ENCODE measurements around the gene SWAP70.

SWAP70 gene

DNA sequence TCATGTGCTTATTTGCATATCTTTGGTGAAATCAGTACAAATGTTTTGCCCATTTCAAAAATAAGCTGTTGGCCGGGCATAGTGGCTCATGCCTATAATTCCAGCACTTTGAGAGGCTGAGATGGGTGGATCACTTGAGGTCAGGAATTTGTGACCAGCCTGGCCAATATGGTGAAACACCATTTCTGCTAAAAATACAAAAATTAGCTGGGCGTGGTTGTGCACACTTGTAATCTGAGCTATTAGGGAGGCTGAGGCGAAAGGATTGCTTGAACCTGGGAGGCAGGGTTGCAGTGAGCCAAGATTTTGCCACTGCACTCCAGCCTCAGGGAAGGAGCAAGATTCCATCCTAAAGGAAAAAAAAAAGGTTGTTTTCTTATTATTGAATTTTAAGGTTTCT, 136.0 kb downstream of the SWAP70 start:
- in situ Hi-C loops (cut with MboI; ENCODE audit: low sequenced_read_pairs) = no loop called here

DNA sequence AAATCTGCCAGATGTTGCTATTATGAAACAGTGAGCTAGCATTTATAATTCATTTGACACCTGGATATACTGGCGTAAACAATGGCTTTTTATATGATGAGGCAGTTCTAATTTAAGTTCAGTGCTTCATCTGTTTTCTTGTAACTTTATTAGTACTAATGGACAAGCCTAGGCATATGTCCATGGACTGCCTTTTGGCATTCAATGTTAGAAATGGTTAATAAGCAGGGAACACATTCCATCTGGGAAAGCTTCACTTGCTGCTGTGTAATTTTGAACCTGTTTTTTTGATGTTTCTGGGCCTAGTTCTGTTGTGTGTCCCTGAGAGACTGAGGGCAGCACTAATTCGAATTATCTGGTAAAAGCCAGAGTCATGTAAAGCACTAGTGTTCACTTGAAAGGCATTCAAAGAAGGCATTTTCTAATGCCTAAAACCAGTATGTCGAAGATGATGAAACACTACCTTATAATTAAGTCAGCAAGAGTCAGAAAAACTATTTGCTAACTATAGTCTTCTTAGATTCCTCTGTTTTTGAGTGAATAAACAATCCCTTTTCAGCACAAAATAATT, 138.5 kb downstream of the SWAP70 start:
- in situ Hi-C loops (cut with MboI; ENCODE audit: low sequenced_read_pairs) = no loop called here

Measured in HL-60/S4 (cell line).